ENCODE results near the gene MTMR3. TPM values are rescaled to one million over a fixed set of nuclear protein-coding genes. Genes with fewer than 3 reads are reported as not detected.

Gene MTMR3
- total RNA-seq, 1 donor from 2014 or later: 30.3 TPM

DNA sequence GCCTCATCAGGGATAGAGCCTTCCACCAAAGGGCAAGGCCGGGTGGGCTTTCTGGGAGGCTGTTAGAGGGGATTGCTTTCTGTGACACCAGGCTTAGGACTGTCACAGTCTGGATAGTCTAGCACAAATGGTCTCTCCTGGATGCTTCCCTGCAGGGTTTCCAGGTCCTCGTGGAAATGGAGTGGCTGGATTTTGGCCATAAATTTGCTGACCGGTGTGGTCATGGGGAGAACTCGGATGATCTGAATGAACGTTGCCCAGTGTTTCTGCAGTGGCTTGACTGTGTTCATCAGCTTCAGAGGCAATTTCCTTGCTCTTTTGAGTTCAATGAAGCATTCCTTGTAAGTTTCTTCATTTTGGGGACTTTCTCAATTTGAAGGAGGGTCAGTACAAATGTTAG lies 130.2 kb downstream of the MTMR3 start:
- FAIRE-seq: no peak
- no peak overlapping the region for H3K4me3 ChIP-seq (ENCODE audit: low read depth, low read length)

DNA sequence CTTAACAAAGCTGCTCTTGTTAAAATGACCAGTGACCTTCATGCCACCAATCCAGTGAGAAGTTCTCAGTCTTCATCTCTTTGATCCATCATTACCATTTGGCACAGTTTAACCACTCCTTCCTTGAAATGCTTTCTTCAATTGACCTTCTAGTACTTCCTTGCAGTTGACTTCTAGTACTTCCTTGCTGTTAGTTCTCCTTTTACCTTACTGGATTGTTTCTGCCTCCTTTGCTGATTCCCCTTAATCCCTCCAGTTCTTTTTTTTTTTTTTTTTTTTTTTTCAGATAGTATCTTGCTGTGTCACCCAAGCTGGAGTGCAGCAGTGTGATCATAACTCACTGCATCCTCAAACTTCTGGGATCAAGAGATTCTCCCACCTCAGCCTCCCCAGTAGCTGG lies 131.3 kb downstream of the MTMR3 start:
- H3K27me3 ChIP-seq (ENCODE audit: control insufficient read depth, insufficient read depth, low read length): no peaks in the 10 kb centered on the region
- H3K36me3 ChIP-seq (ENCODE audit: control insufficient read depth, insufficient read depth, low read length): peaks cover 20% of the 10 kb centered on the region
- H3K4me3 ChIP-seq (ENCODE audit: low read depth, low read length): no peak overlapping the region
- FAIRE-seq (no peak), DNase-seq (ENCODE audit: low read depth) (no peak)
- TF ChIP-seq, protein P1, sequence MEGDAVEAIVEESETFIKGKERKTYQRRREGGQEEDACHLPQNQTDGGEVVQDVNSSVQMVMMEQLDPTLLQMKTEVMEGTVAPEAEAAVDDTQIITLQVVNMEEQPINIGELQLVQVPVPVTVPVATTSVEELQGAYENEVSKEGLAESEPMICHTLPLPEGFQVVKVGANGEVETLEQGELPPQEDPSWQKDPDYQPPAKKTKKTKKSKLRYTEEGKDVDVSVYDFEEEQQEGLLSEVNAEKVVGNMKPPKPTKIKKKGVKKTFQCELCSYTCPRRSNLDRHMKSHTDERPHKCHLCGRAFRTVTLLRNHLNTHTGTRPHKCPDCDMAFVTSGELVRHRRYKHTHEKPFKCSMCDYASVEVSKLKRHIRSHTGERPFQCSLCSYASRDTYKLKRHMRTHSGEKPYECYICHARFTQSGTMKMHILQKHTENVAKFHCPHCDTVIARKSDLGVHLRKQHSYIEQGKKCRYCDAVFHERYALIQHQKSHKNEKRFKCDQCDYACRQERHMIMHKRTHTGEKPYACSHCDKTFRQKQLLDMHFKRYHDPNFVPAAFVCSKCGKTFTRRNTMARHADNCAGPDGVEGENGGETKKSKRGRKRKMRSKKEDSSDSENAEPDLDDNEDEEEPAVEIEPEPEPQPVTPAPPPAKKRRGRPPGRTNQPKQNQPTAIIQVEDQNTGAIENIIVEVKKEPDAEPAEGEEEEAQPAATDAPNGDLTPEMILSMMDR (IDR thresholded peaks at IDR 0.05; ENCODE audit: insufficient read depth, low read length, severe bottlenecking): no peak

More for the DNA sequence above, 130.2 kb downstream of the MTMR3 start:
- DNase-seq (ENCODE audit: low read depth): no peak
- Histone ChIP-seq H3K27me3 (ENCODE audit: control insufficient read depth, insufficient read depth, low read length) (no peaks in the 10 kb centered on the region), H3K36me3 (ENCODE audit: control insufficient read depth, insufficient read depth, low read length) (peaks cover 20% of the 10 kb centered on the region)
- TF ChIP-seq, protein P1 (IDR thresholded peaks at IDR 0.05; ENCODE audit: insufficient read depth, low read length, severe bottlenecking): no peak

DNA sequence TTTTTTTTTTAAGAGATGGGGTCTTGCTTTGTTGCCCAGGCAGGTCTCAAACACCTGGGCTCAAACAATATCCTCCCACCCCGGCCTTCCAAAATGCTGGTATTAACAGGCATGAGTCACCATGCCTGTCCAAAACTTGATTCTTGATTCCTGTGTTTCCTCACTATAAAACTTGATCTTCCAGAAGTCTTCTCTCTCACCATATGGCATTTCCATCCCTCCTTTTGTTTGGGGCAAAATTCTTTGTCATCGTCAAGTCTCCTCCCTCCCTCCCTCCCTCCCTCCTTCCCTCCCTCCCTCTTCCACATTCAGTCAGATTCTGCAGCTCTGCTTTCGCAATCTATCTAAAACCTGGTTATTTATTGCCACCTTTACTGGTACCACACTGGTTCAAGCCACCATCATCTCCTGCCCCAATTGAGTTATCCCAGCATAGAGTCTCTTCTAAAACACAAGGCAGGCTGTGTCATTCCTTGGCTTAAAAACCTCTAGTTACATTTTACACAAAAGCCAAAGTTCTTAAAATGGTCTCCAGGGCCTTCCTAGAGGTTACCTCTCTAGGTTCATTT lies 132.3 kb downstream of the MTMR3 start:
- Histone ChIP-seq H3K27me3 (ENCODE audit: control insufficient read depth, insufficient read depth, low read length) (no peaks in the 10 kb centered on the region), H3K4me3 (ENCODE audit: low read depth, low read length) (no peak overlapping the region), H3K36me3 (ENCODE audit: control insufficient read depth, insufficient read depth, low read length) (peaks cover 25% of the 10 kb centered on the region)
- DNase-seq (ENCODE audit: low read depth): peak; percentile 69
- TF ChIP-seq, protein P1 (IDR thresholded peaks at IDR 0.05; ENCODE audit: insufficient read depth, low read length, severe bottlenecking): no peak
- FAIRE-seq: no peak

DNA sequence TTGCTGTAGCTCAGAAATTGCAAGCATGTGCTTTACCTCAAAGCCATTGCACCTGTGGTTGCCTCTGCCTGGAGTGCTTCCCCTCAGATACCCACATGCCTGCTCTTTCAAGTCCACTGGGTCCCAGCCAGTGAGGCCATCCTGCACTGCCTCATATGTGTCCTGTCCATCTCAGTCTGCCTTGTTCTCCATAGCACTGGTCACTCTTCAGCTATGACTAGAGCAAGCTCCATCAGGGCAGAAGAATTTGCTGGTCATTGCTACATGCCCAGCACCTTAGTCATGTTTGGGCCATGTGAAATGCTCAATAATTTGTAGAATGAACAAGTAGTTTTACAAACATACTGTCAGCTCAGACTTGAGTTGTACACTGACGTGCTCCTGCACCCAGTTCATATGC lies 132.9 kb downstream of the MTMR3 start:
- TF ChIP-seq, protein P1 (IDR thresholded peaks at IDR 0.05; ENCODE audit: insufficient read depth, low read length, severe bottlenecking): no peak
- DNase-seq (ENCODE audit: low read depth): no peak
- H3K36me3 ChIP-seq (ENCODE audit: control insufficient read depth, insufficient read depth, low read length): peaks cover 27% of the 10 kb centered on the region
- no peaks in the 10 kb centered on the region for H3K27me3 ChIP-seq (ENCODE audit: control insufficient read depth, insufficient read depth, low read length)
- FAIRE-seq: no peak
- no peak overlapping the region for H3K4me3 ChIP-seq (ENCODE audit: low read depth, low read length)

DNA sequence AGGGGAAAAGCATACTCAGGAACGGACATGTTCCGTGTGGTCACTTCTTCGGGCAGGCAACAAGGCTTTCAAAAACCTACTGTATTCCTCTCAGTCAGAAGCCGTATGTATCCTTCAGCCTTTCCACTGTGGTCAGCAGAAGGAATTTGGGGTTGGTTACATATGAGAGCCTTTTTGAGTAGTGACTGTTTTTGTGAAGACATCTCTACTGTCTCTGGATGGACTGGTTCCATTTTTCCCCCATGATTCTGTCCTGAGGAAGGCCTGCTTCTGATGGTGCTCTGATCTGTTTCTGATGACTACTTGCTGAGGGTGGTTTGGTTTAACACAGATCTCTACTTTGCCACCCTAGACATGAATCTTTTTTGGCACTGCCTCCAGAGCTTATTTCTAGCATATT lies 133.6 kb downstream of the MTMR3 start:
- TF ChIP-seq, protein P1 (IDR thresholded peaks at IDR 0.05; ENCODE audit: insufficient read depth, low read length, severe bottlenecking): no peak
- H3K27me3 ChIP-seq (ENCODE audit: control insufficient read depth, insufficient read depth, low read length): no peaks in the 10 kb centered on the region
- DNase-seq (ENCODE audit: low read depth): no peak
- peaks cover 28% of the 10 kb centered on the region for H3K36me3 ChIP-seq (ENCODE audit: control insufficient read depth, insufficient read depth, low read length)
- FAIRE-seq: peak; percentile 7
- H3K4me3 ChIP-seq (ENCODE audit: low read depth, low read length): no peak overlapping the region
